ENCODE data around the gene RARG.
A peak's percentile ranks its signal among the peaks of the same experiment; 100 is the strongest.
"Not testable (repeated sequence)": the region's sequence is repeated elsewhere in the genome, so short reads cannot be mapped to it uniquely, and the experiment has no call there.

RARG gene

DNA sequence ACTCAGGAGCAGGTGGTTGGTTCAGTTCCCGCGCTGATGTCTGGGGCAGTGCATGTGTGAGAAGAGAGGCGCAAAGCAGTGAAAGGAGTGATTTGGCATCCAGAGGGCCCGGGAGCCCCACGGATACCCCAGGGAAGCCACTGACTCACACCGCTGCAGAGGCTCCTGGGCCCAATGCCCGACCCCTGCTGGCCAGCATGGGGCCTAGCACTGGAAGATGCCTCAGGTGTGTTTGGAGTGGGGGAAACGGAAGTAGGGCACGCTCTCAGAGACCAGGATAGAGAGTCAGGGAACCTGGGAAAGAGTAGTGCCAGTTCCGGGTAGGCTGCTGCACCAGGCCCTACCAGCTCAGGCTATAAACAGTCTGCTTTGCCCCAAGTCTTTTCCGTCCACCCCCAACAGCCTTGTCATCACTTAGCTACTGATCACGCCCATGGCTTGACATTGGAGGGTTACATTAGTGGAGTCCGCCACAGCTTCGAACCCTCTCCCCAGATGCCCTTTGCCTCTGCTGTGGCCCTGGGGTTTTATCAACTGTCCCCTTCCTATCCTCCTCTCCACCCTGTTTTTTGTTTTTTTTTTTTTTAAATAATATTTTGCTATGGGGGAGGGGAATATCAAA, 41.8 kb downstream of the RARG start:
- peak; percentile 73 for DNase-seq

DNA sequence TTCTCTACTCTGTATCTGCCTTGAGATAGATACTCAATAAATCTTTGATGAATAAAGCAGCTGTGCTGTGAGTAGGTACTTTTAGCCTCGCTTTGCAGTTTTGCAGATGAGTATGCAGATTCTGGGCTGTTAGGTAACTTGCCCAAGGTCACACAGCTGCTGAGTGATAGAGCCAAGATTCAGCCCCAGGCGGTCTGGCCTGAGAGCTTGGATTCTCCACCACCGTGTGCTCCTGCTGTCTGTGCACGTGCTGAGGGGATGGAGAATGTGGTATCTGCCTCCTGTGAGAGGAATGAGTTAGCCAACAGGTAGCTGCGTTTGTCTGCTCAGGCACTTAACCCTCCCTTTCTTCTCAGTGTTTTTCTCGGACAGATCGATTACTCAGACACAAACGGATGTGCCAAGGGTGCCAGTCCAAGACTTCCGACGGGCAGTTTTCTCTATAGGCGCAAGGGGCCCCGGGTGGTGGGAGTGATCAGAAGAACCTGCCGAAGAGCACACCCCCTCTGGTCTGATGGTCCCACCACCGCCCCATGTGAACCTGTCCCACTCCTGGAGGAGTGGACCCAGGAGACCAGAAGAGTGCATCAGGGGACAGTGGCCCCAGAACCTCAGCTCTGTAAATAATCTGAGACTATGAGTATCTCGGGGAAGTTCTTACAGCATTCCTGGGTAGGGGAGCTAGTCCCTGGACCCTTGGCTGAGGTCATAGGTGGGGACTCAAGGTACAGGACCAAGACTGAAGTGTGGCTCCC, 44.7 kb downstream of the RARG start:
- no peak for DNase-seq

GRCh38 chr12:53186745-53187144, 45.3 kb downstream of the RARG start:
- DNase-seq = no peak

GRCh38 chr12:53185582-53186153, 46.3 kb downstream of the RARG start:
- DNase-seq = no peak

DNA sequence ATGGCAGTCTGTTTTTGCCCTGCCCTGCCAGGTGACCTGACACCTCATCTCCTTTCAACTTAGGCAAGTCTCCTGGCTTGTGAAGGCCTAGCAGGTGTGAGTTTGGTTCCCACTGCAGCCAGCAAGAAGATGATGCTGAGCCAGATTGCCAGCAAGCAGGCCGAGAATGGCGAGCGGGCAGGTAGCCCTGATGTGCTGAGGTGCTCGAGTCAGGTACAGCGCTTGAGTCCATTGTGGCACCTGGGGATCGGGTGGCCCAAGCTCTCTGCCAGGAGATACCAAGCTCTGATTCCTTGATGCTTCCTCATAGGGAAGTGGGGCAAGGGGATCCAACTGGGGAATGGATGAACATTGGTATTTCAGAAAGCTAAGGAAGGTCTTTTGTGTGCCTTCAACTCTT, 47.2 kb downstream of the RARG start:
- no peak for DNase-seq

DNA sequence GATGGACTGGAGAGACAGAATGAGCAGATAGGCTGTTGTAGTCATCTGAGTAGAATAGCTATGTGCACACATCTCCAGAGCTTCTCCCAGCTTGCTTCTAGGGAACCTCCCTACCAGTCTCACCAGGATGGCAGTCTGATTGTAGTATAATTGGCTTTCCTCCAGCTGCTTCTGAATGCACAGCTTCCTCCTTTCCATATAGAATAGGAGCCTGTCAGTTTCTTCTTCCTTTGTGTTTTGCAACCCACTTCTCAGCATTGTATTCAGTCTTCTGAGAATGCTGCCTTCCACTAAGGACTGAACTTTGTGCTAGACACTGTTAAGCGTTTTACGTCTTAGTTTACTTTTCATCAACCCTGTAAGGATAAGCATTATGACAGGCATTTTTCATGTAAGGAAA, 49.1 kb downstream of the RARG start:
- no peak for DNase-seq

DNA sequence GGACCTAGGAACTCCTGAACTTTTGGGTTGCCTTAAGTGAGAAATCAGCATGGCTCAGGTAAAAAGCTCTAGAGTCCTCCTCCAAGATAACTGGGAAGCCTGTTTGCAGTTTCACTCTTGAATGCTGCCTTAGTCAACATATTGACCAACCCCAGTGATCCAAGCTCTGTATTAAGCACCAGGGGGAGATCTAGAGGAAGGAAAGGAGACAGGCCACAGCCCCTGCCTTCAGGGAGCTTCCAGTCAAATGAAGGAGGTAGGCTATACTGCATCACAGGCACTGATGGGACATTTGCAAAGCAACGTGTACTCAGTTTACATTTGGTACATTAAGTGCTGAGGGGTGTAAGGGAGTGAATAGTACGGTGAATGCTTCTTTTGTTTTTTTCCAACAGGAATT, 50.1 kb downstream of the RARG start:
- DNase-seq = no peak

DNA sequence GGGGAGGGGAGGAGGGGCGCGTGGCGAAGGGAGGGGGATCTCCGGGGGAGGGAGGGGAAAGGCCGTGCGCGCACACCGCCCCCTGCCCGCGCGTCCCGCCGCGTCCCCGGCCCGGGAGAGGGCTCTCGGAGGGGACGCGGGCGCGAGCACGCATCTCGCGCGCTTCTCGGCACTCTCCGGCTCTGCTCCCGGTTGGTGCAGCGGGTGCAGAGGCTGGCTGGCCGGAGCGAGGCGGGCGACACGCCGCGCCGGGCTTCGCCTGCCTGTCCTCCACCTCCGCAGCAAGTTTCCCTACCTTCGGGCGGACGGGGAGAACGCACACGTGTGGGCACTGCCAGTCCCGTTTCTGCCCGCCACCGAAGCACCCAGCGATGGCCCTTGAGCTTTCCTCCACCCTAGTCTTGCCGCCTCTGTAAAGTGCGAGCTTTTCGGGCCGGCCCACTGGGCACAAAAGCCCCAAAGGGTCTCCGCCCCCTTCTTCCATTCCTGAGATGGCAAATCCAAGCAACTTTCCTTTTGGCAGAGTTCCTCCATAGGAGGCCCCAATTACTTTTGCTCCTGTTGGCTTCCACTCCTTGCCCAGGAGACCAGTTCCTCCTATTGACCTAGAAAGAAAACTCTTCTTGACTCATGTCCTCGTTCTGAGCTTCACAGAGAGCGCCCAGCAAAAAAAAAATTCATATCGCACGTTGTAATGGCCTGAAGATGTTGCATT, 50.9 kb downstream of the RARG start:
- DNase-seq = peak; percentile 83

DNA sequence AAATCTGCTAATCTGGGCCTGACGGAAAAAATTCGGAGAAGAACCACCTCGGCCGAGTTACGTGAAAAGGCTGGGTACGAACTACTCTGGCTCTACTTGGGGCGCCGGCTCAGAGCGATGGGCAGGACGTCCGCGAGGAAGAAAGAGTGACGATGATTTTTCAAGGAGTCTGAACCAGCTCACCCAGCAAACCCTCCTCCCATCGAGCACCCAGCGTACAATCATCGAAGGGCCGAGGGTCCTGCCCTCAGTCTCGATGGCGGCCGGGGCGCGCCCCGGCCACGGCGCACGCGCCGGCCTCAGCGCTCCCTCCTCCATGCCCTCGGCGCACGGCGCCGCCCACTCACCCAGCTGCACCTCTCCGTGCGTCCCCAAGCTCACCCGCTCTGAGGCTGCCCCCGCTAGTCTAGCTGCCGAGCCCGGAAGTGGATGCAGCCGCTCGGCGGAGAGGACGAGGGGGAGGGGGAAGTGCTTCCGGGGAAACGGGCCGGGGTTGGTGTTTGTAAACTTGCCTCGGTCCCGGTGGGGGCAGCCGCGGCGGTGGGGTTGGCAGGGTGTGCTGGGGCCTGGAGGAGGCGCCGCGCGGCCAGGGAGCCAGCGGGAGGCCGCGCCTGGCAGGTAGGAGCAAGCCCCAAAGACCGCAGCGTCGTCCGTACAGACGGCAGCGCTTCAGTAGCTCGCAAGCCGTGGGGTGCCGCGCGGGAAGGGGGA, 51.6 kb downstream of the RARG start, which contains the start of the genes CSAD and ZNF740:
TSS of gene CSAD (minus strand) at position 706 of the 711 bp plus-strand sequence. CDS start 7,455 bp downstream, outside the sequence.
TSS of gene ZNF740 (plus strand) at position 503 of the 711 bp plus-strand sequence. CDS start 1,262 bp downstream, outside the sequence.
- DNase-seq = peak; percentile 99

DNA sequence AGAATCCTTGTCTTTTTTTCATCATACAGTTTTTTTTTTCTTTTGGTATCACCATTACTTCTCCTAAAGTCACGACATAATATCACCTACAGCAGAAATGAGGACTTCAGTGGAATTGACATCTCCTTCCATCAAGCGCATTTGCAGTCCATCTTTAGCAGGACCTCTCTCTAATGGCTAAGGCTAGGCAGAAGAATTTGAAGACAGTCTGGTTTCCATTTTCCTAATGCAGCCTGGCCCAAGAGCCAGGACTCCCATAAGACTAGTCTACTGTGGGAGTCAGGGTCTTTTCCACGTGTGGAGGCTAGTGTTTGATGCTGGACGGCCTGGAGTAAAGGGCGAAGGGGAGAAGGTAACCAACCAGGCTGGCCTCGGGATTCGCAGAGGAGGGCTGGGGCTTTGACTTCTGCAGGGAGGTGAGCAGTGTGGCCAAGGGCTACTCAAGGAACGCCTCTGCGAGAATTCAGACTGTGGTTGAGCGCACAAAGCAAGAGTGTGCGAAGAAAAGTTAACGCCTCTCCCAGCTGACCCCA, 52.3 kb downstream of the RARG start:
- DNase-seq = no peak

- DNase-seq = not testable (repeated sequence)
Measured at GRCh38 chr12:53178803-53179202, 53.2 kb downstream of the RARG start.

DNA sequence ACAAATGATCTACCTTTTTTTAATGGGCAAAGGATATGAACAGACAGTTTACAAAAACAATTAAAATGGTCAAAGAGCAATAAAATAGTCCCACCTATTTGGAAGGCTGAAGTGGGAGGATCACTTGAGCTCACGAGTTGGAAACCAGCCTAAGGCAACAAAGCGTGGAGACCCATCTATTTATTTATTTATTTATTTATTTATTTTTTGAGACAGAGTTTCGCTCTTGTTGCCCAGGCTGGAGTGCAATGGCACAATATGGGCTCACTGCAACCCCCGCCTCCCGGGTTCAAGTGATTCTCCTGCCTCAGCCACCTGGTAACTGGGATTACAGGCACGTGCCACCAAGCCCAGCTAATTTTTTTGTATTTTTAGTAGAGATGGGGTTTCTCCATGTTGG, 54.6 kb downstream of the RARG start:
- DNase-seq = not testable (repeated sequence)

DNA sequence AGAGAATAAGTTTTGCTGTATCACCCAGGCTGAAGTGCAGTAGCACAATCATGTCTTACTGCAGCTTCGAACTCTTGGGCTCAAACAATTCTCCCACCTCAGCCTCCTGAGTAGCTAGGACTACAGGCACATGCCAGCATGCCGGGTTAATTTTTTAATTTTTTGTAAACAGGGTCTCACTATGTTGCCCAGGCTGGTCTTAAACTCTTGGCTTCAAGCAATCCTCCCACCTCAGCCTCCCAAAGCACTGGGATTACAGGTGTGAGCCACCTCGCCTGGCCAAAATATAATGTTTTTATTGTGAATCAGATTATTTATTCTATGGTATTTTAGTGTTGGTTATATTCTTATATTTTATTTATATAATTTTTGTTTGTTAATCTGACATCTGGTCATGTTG, 55.3 kb downstream of the RARG start:
- no peak for DNase-seq

- DNase-seq = peak; percentile 60
Measured at GRCh38 chr12:53174881-53175491, 57.0 kb downstream of the RARG start.

- DNase-seq = peak; percentile 51
Measured at GRCh38 chr12:53173085-53173715, 58.8 kb downstream of the RARG start.

- peak; percentile 73 for DNase-seq
Measured at GRCh38 chr12:53172352-53172751, 59.7 kb downstream of the RARG start.

- peak; percentile 40 for DNase-seq
Measured at GRCh38 chr12:53171725-53172329, 60.2 kb downstream of the RARG start.

DNA sequence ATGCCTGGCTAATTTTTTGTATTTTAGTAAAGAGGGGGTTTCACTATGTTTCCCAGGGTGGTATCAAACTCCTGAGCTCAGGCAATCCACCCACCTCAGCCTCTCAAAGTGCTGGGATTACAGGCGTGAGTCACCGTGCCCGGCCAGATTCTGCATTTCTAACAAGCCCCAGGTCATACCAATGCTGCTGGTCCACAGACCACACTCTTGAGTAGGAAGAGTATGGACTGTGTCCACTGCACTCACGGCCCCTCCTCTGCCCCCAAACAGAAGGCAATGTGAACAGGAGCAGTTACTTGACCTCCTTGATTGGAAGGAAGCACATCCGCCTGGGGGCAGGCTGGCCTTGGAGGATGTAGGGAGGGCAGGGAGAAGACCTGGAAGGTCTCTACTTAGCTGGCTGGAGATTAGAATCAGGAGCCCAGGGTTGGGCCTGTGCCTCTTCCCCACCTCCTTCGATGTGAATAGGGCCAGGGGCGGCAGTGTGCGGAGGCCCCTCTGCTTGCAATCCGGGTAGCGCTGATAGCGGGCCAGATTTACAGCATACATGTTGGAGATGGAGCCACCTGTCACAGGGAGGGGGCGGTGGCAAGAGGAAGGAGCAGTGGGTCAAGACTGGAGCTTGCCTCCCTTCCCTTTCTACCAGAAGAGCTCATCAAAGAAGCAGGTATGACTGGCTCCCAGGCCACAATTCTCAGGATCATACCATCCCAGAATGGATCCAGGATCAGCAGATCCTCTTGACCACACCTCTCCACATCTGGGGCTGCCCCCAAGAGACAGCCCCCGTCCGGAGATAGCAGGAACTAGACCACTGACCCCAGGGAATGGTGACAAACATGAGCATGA, 60.9 kb downstream of the RARG start:
- no peak for DNase-seq

GRCh38 chr12:53170215-53170614, 61.8 kb downstream of the RARG start:
- no peak for DNase-seq

DNA sequence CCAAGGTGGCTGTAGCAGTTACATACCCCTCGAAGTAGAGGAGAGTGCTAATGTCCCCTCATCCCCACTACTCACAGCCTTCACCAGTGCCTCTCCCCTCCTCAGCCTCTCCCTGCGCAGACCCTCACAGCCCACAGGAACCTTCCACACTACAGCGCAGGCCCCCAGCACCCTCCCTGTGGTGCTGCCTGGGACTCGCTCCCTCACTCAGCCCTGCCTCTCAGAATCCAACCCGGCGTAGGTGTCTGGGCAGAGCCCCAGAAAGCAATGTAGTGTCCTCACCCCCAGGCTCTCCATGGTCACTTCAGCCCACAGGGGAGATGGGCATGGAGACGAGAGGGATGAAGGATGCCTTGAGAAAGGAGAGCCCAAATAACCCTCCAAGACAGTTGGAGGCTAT, 62.4 kb downstream of the RARG start:
- no peak for DNase-seq
